GM04503 (cell line): ENCODE measurements around the gene DPY19L3.
"Not testable (repeated sequence)": the region's sequence is repeated elsewhere in the genome, so short reads cannot be mapped to it uniquely, and the experiment has no call there.

ENCODE experiments used
- DNase-seq: peaks from one replicate; pipeline ENCODE4 v3.0.0-alpha.2; 2012; ENCODE audit warnings: low read depth

The DPY19L3 gene

DNA sequence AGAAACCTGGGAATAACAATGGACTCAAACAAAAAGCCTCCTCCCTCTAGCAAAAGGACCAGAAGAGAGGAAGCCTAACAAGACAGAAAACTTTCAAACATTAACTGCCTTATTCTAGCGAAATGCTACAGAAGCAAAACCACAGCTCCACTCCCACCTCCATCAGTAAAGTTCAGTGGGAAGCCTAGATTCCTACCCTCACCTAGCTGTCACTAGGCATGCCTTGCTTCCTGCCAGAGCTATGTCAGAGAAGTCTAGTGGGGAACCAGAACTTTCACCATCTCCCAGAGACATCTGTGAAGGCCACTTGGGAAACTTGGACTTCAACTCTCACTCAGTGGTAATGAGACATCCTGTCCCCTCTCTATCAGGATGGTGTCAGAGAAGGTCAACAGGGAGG, 37.1 kb downstream of the DPY19L3 start:
- DNase-seq: no peak

DNA sequence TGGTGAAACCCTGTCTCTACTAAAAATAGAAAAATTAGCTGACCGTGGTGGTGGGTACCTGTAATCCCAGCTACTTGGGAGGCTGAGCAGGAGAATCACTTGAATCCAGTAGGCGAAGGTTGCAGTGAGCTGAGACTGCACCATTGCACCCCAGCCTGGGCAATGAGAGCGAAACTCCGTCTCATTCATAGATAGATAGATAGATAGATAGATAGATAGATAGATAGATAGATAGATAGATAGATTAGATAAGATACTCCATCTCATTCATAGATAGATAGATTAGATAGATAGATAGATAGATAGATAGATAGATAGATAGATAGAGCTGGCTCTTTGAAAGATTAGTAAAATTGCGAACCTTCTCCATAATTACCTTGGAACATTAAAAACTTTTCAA, 42.0 kb downstream of the DPY19L3 start:
- DNase-seq: not testable (repeated sequence)

DNA sequence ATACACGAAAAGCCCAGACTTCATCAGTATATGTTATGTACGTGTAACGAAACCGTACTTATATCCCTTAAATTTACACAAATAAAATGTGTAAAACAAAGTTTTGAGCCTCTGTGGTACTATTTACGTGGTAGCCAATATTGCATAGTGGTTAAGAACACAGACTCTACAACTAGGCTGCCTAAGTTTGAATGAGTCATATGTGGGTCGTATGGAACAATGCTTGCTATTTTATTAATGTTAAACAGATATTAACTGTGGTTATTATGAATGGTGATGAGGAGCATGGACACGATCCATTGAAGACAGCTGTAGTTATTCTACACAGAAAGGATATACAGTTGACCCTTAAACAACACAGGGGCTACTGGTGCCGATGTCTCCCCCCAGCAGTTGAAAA, 42.5 kb downstream of the DPY19L3 start:
- DNase-seq: no peak

DNA sequence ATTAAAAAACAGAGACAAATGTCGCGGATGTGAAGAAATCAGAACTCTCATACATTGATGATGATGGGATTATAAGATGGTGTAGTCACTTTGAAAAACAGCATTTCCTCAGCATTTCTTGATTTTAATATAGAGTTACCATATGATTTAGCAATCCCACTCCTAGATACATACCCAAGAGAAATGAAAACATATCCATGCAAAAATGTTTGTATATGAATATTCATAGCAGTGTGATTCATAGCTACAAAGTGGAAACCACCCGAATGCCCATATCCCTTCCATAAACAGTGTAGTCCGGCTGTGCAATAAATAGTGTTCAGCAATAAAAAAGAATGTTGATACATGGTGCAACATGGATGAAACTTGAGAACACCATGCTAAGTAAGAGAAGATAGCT, 44.6 kb downstream of the DPY19L3 start:
- no peak for DNase-seq

DNA sequence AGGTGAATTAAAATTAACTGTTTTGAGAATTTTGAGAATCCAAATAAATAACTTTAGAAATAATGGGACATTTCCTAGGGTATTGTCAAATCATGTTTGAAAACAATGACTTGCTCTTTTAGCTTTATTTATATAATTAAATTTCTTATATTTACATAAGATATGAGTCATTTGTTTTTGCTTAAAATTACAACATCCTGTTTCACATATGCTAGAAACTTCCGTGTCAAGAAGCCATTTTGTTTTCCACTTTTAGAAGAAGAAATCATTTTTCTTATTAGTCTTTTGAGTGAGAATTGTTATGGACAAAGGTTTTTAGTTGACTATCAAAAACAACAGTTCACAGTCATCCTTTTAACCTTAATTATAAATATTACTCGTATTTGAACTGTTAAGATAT, 48.2 kb downstream of the DPY19L3 start:
- DNase-seq: no peak

DNA sequence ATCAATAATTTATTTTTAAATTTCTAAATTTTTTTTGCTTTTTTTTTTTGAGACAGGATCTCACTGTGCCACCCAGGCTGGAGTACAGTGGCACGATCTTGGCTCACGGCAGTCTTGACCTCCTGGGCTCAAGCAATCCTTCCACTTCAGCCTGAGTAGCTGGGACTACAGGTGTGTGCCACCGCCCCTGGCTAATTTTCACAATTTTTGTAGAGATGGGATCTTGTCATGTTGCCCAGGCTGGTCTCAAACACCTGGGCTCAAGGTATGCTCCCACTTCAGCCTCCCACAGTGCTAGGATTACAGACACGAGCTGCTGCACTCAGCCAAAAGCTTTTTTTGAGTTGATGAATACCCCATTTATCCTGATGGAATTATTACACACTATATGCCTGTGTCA, 50.8 kb downstream of the DPY19L3 start:
- no peak for DNase-seq

DNA sequence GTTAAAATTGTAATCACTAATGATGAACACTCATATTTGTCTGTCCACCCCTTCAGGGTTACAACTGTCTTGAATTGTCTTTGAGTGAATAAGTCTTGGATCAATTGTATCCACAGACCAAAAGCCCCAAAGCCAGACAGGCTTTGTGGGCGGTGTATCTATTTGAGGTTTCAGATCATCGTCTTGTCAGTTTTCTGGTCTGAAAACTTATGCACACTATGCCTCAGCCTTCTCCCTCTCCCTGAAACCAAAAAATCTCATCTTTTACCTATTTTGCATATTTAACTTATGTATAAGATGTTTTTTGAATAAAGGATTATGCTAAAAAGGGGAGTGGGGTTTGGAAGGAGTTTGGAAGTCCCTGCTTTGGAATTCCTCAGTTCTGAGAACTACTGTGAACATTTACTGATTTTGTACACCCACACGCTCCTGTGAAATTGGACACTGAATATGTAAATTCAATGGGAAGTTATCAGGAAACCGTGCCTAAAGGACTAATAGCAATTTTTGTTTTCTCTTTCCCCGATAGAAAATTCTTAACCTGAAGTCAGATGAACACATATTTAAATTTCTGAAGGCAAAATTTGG, 52.1 kb downstream of the DPY19L3 start:
- no peak for DNase-seq

DNA sequence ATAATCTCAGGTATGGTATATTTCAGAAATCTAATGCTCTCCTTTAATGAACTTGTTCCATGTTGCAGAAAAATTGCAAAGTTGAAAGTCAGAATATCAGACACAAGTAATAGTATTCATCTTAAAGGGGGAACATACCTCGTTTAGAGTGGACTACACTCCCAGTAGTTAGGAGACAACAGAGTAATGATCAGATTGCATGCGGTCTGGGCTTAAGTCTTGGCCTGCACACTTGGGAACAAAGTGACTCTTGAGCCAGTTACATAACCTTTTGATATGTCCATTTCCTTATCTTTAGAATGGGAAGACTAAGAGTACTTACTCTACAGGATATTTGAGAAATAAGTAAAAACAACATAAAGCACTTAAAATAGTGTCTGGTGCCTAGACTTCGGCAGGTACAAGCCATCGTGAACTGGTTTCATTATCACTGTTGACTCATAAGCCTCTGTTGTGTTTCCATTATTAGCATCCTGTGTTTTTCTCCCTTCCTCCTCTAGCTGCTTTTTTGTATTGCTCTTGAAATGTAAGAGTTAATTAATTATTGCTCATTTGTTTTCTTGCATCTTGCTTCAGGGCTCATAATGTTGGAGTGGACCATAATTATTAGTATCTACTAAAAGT, 53.0 kb downstream of the DPY19L3 start:
- no peak for DNase-seq

DNA sequence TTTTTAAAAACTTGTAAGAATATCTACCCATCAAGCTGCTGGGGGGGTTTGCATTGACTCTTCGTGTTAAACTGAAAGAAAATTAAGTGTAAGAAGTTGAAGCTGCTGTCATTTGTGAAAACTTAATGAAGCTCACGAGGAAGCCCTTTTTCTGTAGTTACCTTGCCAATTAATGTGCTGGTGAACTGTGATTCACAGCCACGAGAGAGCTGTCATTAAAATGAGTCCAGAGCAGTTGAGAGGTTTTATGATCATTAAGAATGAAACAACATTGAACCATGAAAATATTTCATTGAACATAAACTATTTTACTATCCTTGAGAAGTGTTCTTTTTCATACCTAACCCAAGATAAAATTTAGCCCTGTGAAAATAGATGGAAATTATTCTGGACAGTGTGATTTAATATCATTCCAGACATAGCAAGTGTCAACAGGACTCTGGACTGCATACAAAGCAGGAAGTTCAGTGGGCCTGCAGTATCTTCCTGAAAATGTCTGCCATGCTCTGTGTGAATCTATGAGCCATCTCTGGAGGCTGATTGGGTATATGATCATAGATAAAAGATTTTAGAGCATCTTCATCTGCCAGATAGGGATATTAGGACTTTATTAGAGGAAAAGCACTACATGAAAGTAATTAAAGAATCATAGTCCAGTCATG, 53.8 kb downstream of the DPY19L3 start:
- DNase-seq: no peak

DNA sequence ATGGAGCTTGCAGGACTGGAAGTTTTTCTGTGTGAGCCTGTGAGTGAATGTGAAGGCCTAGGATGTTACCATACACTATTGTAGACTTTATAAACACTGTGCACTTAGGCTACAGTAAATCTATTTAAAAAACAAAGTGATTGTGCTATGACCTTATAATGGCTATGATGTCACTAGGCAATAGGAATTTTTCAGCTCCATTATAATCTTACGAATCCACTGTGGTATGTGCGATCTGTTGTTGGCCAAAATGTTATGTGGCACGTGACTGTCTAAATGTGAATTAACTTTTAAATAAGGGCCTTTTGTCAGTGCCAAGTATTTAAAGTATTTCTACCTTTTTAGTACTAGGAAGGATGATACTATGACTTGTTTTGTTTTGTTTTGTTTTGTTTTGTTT, 54.9 kb downstream of the DPY19L3 start:
- no peak for DNase-seq

DNA sequence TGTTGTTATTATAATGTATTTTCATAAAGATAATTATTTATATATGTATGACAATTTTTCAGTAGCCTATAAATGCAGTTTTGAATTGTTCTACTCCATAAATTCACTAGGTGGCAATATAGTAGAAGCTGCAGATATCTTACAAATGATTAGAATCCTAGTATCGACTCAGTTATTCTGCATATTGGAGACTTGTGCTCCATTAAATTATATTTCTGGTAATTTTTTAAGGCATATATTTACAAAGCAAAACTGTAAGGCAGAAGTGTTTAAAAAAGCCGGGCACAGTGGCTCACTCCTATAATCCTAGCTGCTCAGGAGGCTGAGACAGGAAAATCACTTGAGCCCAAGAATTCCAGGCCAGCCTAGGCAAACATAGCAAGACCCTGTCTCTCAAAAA, 58.7 kb downstream of the DPY19L3 start:
- DNase-seq: no peak

DNA sequence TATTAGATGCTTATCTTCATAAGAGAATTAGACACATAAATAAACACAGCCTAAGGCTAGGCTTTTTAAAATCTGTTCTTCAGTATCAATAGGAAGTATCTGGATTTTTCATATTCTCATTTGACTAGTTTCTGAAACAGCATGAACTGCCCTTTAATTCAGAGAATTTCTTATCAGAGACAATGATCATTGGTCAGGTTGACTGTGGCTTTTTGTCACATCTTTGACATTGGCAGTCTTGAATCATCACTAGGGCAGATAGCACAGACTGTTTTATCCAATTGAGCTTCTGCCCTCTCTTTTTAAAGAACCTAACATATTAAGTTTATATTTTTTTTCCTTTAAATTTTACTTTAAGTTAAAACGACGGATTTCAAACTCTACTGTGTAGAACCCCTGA, 59.6 kb downstream of the DPY19L3 start:
- no peak for DNase-seq

DNA sequence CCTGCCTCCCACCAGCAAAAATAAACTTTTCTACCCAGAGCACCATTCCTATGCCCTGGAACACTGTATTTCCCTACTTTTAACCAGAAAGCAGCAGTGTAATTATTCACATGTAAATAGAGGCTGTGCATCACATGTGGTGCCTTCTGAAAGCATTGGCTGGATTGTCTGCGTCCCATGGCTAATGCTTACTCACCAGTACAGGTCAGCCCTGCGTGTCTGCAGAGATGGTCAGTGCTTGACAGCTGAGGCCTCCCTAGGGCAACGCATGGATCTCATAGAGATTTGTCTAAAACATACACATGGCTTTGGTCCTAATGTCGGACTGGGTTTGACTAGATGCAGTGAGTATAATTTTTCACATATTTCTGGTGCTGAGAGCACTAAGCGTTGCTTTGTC, 64.2 kb downstream of the DPY19L3 start:
- DNase-seq: no peak

DNA sequence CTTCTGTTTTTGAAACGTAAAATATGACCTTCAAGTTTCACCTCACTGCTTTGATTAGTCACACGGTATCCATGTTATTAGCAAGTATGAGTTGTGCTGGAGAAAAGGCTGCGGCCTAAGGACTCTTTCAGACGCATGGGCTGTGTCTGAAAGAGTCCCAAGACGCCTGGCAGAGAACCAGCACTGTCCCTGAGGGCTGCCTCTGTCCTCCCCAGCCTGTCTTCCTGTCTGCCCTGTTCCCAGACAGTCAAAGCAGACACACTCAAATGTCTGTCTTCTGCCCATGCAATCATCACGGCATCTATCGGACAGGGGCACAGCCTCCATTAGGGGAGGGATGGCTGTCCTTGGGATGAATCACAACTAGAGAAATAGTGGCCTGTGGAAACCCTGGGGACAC, 65.5 kb downstream of the DPY19L3 start:
- DNase-seq: no peak

DNA sequence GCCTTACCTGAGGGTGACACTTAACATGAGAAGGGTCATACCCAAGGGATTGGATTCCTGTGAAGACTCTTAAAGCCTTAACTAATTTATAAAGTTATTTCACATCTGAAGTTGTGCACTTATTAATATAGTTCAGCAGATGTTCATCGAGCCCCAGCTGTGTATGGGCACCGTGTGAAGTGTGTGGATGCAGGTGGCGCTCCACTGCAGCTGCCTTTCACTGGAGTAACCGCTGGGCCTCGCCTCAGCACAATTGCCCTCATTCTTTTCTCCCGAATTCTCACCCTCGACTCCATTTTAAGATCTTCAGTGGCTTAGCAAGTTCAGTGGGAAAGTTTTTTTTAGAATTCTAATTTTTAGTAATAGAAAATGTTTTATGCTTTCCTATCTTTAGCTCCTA, 66.2 kb downstream of the DPY19L3 start:
- DNase-seq: no peak

DNA sequence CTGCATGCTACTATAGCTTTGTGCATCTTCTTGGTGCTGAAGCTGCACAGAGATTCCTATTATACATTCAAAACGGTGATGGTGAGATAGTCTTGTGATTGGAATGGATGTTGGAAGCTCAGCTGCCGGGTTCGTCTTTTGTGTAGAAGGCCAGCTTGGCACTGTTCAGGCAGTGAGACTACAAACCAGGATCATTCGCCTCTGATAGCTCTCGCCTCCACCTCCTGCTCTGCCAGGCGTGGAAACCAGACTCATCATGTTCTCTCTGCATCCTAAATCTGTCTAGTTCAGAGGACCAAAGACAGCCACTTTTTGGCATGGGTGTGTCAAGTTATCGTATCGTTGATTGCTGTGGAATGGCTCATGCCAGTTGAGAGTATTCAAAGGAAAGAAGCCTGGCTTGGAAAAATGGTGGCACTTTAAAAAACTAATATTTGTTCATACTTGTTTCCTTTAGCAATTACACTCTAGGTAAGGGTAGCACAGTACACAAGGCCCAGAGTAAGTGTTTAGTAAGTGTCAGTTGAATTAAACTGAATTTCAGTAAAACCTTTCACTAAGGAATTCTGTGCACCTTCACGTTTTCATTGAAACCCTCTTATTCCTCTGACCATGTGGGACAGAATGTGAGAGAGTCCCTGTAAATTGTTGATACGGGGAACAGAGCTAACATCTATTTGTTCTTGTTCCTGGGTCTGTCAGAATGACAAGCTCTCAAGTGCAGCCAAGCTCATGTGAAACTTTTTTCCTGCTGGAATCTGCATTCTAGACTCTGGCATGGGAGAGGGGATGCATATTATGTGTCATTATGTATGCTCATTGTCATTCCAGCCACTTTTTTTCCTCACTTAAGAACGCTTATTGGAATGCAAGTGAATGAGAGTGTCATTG, 69.8 kb downstream of the DPY19L3 start:
- DNase-seq: no peak

DNA sequence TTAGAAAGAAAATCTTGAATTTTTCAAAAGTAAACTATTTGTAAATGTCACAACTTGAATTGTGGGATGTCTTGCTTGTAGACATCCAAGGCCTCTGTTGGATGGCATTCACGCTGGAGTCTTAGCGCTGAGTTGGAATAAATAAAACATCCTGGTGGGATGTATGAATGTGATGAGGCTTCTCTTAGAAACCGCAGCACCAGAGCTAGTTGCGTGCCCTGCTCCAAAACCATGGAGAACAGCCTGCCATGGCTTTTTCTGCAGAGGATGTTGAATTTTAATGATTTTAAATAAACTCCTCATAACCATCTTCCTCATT, 70.4 kb downstream of the DPY19L3 start:
- no peak for DNase-seq

DNA sequence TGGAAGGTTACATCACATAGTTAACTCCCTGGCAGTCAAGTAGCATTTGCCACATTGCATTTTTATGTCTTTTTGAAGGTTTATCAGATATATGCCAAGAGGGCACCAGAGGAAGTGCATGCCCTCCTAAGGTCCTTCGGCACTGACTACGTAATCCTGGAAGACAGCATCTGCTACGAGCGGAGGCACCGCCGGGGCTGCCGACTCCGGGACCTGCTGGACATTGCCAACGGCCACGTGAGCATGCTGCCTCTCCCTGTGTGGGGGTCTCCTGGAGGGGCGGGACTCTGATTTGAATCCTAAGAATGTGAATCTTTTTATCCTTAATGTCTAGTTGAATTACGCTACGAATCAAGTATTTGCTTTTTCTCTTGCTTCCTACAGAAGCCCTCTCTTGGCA, 74.8 kb downstream of the DPY19L3 start:
- no peak for DNase-seq

DNA sequence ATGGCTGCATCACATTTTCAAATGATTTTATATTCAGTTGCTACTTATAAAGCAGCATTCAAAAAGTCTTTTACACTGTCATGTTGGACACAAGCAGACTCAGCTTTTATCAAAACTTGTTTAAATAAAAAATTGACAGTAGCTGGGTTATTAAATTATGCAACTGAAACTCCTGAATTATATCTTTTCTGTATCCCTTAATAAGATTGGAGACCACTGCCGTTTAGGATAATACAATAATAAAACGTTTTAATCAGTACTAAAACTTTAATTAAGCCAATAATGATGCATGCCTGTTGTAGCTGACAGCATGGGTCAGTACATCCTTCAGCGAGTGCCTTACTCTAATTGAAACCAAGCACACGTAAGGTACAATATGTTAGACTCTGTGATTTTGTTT, 78.0 kb downstream of the DPY19L3 start:
- DNase-seq: no peak

DNA sequence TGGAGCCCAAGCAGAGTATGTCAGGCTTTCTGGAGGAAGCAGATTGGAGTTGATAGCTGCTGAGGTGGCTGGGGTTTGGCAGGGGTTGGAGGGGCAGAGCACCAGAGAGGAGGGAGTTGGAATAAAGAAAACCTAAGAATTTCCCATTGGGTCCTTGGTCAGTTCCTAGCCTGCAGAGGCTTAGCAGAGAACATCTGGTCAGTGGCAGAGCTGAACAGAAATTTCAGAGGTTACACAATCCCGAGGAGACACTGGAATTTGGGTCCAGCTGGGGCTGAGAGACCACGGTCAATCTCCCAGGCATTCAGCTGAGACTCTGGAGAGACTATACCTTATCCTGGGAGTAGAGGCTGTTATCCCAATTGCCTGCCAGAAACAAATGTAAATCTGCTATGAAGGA, 84.4 kb downstream of the DPY19L3 start:
- DNase-seq: peak; percentile 4

DNA sequence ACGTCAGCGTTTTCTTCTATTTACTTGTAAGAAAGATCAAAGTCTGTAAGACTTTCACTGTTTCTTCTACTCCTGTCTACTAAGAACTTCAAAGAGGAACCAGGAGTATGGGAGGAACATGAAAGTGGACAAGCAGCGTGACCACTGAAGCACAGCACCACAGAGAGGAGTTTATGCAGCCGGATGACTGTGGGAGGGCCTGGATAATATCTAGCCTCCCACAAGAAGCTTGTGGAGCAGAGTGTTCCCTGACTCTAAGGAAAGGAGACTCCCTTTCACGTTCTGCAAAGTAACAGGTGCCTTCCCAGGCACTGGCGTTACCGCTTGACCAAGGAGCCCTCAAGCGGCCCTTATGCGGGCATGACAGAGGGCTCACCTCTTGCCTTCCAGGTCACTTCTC, 91.8 kb downstream of the DPY19L3 start:
- DNase-seq: no peak

DNA sequence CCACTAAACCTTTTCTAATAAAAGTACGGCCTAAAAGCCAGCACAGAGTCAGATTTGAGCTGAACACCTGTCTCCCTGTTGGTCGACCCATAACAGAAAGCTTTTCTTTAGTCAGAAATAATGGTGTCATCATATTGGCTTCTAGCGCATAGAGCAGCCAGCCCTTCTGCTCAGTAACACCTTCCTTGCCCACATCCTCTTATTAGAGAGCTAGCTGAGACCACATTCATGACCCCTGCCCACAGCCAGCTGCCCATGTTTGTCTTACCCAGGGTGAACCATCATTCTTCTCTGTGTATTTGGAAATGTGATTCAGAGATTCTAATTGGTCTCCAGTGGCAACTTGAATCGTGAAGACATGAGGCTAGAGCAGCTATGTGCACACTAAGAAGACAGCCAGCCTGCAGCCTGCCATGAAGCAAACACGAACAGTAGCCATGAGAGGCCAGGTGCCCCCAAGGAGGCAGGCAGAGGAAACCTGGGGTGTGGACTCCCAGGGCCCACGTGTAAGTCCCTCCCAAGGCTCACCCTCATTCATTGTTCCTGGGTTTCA, 93.2 kb downstream of the DPY19L3 start:
- DNase-seq: no peak

DNA sequence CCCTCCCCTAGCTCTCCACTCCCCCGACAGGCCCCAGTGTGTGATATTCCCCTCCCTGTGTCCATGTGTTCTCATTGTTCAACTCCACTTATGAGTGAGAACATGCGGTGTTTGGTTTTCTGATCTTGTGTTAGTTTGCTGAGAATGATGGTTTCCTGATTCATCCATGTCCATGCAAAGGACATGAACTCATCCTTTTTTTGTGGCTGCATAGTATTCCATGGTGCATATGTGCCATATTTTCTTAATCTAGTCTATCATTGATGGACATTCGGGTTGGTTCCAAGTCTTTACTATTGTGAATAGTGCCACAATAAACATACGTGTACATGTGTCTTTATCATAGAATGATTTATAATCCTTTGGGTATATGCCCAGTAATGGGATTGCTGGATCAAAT, 106.9 kb downstream of the DPY19L3 start:
- DNase-seq: not testable (repeated sequence)
